Kidney (tissue), 22 donors: ENCODE results near the gene FKBP4. TPM values are rescaled to one million over a fixed set of nuclear protein-coding genes. Genes with fewer than 3 reads are reported as not detected.
A peak's percentile ranks its signal among the peaks of the same experiment; 100 is the strongest.

Source experiments
- DNase-seq, 5 donors: peaks; one replicate each; pipeline ENCODE4 v3.0.0-alpha.2; 2013 to 2020
- FAIRE-seq: peaks from 2 replicates; lab custom pipeline; 2012; peaks lifted over from hg19 to GRCh38; lab: Jason Lieb, UNC
- H3K27ac ChIP-seq, 2 donors: one replicate each; pipeline ENCODE4 v1.7.0; 2013; ENCODE audit warnings: low read depth in 2 of 2, low read length in 2 of 2, inconsistent platforms in 1 of 2
- H3K27me3 ChIP-seq: one replicate; pipeline ENCODE4 v1.7.1; 2013; ENCODE audit warnings: low read length, inconsistent platforms; ENCODE audit not compliant: control insufficient read depth, insufficient read depth
- H3K36me3 ChIP-seq, 3 donors: one replicate each; pipeline versions ENCODE4 v1.7.0 to v1.7.1; 2013; ENCODE audit warnings: low read length in 3 of 3, control low read depth in 1 of 3, inconsistent platforms in 1 of 3; ENCODE audit not compliant: insufficient read depth in 3 of 3, control insufficient read depth in 2 of 3
- H3K4me1 ChIP-seq, 3 donors: one replicate each; pipeline versions ENCODE4 v1.7.0 to v1.7.1; 2013; ENCODE audit warnings: low read length in 3 of 3, inconsistent platforms in 1 of 3, low read depth in 1 of 3; ENCODE audit not compliant: control insufficient read depth in 2 of 3, insufficient read depth in 2 of 3
- H3K4me3 ChIP-seq, 3 donors: one replicate each; pipeline versions ENCODE4 v1.7.0 to v1.8.1; 2013; ENCODE audit warnings: low read length in 3 of 3, control low read depth in 1 of 3, inconsistent platforms in 1 of 3
- H3K9ac ChIP-seq, 3 donors: one replicate each; pipeline versions ENCODE4 v1.7.0 to v1.7.1; 2013; ENCODE audit warnings: low read length in 3 of 3, control low read depth in 1 of 3, inconsistent platforms in 1 of 3
- H3K9me3 ChIP-seq, 3 donors: one replicate each; pipeline versions ENCODE4 v1.7.0 to v1.7.1; 2013; ENCODE audit warnings: low read length in 3 of 3, control low read depth in 1 of 3, inconsistent platforms in 1 of 3; ENCODE audit not compliant: control insufficient read depth in 2 of 3, insufficient read depth in 1 of 3
- CTCF ChIP-seq: IDR thresholded peaks from 3 replicates; pipeline ENCODE4 v1.5.1; 2012; ENCODE audit warnings: mild to moderate bottlenecking, moderate library complexity, borderline replicate concordance; ENCODE audit not compliant: insufficient read depth; ENCODE audit errors: extremely low read depth
- intact Hi-C: fragments of 100-400 bp; cut with DNase I; formaldehyde crosslinking; loops from one replicate; pipeline ENCODE4 v1.11.1; 2022
- long read RNA-seq, 10 donors: library from polyadenylated mRNA in 1 of 10; unstranded in 1 of 10; transcript quantifications; one replicate each; pipeline ENCODE4 v2.0.0 and lab custom pipeline, GENCODE V29; 2021 to 2026
- polyA plus RNA-seq: library from polyadenylated mRNA; stranded (reverse); fragments of 350-450 nt; fragmentation: Illumina TruSeq; extraction: RNeasy Lipid Tissue Mini Kit (QIAGEN cat#74804); gene quantifications from one replicate; pipeline ENCODE4 v1.2.3, GENCODE V29; 2014; ENCODE audit warnings: low read depth, low replicate concordance; ENCODE audit not compliant: insufficient read depth
- total RNA-seq: library from RNA; stranded (reverse); fragmentation: NEBNext Ultra II Directional; extraction: Animal tissue kit (Norgen Biotek cat#: 25700); gene quantifications from one replicate; pipeline ENCODE4 v1.2.1, GENCODE V29; 2021
- donor health status: control.
- donor health status: control.
- donor health status: control.
- donor health status: control.
- donor health status: control.
- donor health status: DM: yes; HTN: yes; CAD: no.
- donor health status: Normal renal cell carcinoma (clear cell type).

Gene FKBP4
- total RNA-seq (70.2 TPM), polyA plus RNA-seq (114 TPM)
- long read RNA-seq, donor 1, transcript FKBP4-201 (10 exons, 3,732 nt): major isoform, 13 of 52 reads
- long read RNA-seq, donor 1, partial matches to known transcripts: 39 of 52 reads
- long read RNA-seq, donor 1, other reads (novel, unspliced or antisense): 0 of 52 reads
- long read RNA-seq, donor 2, transcript FKBP4-201 (10 exons, 3,732 nt): major isoform, 24 of 24 reads
- long read RNA-seq, donor 2, partial matches to known transcripts: 0 of 24 reads
- long read RNA-seq, donor 2, other reads (novel, unspliced or antisense): 0 of 24 reads
- long read RNA-seq, donor 3, transcript FKBP4-201 (10 exons, 3,732 nt): major isoform, 18 of 34 reads
- long read RNA-seq, donor 3, partial matches to known transcripts: 16 of 34 reads
- long read RNA-seq, donor 3, other reads (novel, unspliced or antisense): 0 of 34 reads
- long read RNA-seq, donor 4, transcript FKBP4-201 (10 exons, 3,732 nt): major isoform, 27 of 68 reads
- long read RNA-seq, donor 4, partial matches to known transcripts: 41 of 68 reads
- long read RNA-seq, donor 4, other reads (novel, unspliced or antisense): 0 of 68 reads
- long read RNA-seq, donor 5: 0 reads
- long read RNA-seq, donor 6, transcript FKBP4-201 (10 exons, 3,732 nt): major isoform, 10 of 10 reads
- long read RNA-seq, donor 6, partial matches to known transcripts: 0 of 10 reads
- long read RNA-seq, donor 6, other reads (novel, unspliced or antisense): 0 of 10 reads
- long read RNA-seq, donor 7, transcript FKBP4-201 (10 exons, 3,732 nt): major isoform, 45 of 70 reads
- long read RNA-seq, donor 7, partial matches to known transcripts: 20 of 70 reads
- long read RNA-seq, donor 7, other reads (novel, unspliced or antisense): 5 of 70 reads
- long read RNA-seq, donor 8, transcript FKBP4-201 (10 exons, 3,732 nt): major isoform, 9 of 9 reads
- long read RNA-seq, donor 8, partial matches to known transcripts: 0 of 9 reads
- long read RNA-seq, donor 8, other reads (novel, unspliced or antisense): 0 of 9 reads
- long read RNA-seq, donor 9, transcript FKBP4-201 (10 exons, 3,732 nt): major isoform, 10 of 16 reads
- long read RNA-seq, donor 9, partial matches to known transcripts: 5 of 16 reads
- long read RNA-seq, donor 9, other reads (novel, unspliced or antisense): 0 of 16 reads
- long read RNA-seq, donor 10, transcript FKBP4-201 (10 exons, 3,732 nt): major isoform, 26 of 27 reads
- long read RNA-seq, donor 10, partial matches to known transcripts: 0 of 27 reads
- long read RNA-seq, donor 10, other reads (novel, unspliced or antisense): 0 of 27 reads

- Histone ChIP-seq H3K9me3 (no peaks in the 10 kb centered on the region), H3K9ac (peak within 1 kb of the TSS; percentile 27 to 83 (median 74)), H3K4me1 (peaks cover 5 to 17% (median 15%) of the 10 kb centered on the region in 3 donors), H3K27ac (peak within 1 kb of the TSS; percentile 80 to 87), H3K27me3 (no peaks in the 10 kb centered on the region), H3K36me3 (peaks cover 16 to 32% (median 23%) of the 10 kb centered on the region in 3 donors), H3K4me3 (peak within 1 kb of the TSS; percentile 57 to 92 (median 91))
- DNase-seq (peak; percentile 86 to 97 (median 92)), FAIRE-seq (no peak)
- no peak for TF ChIP-seq CTCF
- intact Hi-C loops: no loop called here
Measured at GRCh38 chr12:2794736-2795289, at the start of gene FKBP4. Gene FKBP4 (plus strand): TSS chr12:2794970. CDS start chr12:2795140, 170 bp downstream.

- no peaks in the 10 kb centered on the region for H3K27me3 ChIP-seq
- no peak for FAIRE-seq
- DNase-seq: no peak
- H3K9ac ChIP-seq: no peak overlapping the region
- intact Hi-C loops: no loop called here
- H3K4me3 ChIP-seq: no peak overlapping the region
- TF ChIP-seq CTCF: no peak
- no peaks in the 10 kb centered on the region for H3K9me3 ChIP-seq
- no peaks in the 10 kb centered on the region for H3K36me3 ChIP-seq
- H3K27ac ChIP-seq: no peak overlapping the region
- H3K4me1 ChIP-seq: no peaks in the 10 kb centered on the region
Measured at GRCh38 chr12:2745655-2746054, 49.1 kb upstream of the FKBP4 start.

GRCh38 chr12:2749580-2749979, 45.2 kb upstream of the FKBP4 start:
- no peak overlapping the region for H3K4me3 ChIP-seq
- no peak for DNase-seq
- FAIRE-seq: no peak
- no peak overlapping the region for H3K27ac ChIP-seq
- no peaks in the 10 kb centered on the region for H3K4me1 ChIP-seq
- H3K9ac ChIP-seq: no peak overlapping the region
- H3K9me3 ChIP-seq: no peaks in the 10 kb centered on the region
- intact Hi-C loops: no loop called here
- no peaks in the 10 kb centered on the region for H3K36me3 ChIP-seq
- H3K27me3 ChIP-seq: no peaks in the 10 kb centered on the region
- TF ChIP-seq CTCF: no peak
